MM.1S (cell line): Measurements from ENCODE around the gene ZRANB2.

Experiments
- DNase-seq: peaks from one replicate; pipeline ENCODE4 v3.0.0-alpha.2; 2015
- H2AFZ ChIP-seq: fragments of 300-600 bp; sonication (generic); 2 replicates; pipeline ENCODE4 v1.6.0; 2016; ENCODE audit warnings: antibody characterized with exemption, low read length
- H3F3A ChIP-seq: fragments of 300-600 bp; sonication (generic); 2 replicates; pipeline ENCODE4 v1.6.1; 2016; ENCODE audit warnings: mild to moderate bottlenecking, antibody characterized with exemption, low read length, moderate library complexity, mixed read lengths; ENCODE audit not compliant: insufficient read depth
- H3K27ac ChIP-seq: fragments of 300-600 bp; sonication (generic); 2 replicates; pipeline ENCODE4 v1.5.1; 2016; ENCODE audit warnings: mild to moderate bottlenecking, low read length
- H3K27me3 ChIP-seq: fragments of 300-600 bp; sonication (generic); replicated peaks from 2 replicates; pipeline ENCODE4 v1.6.0; 2016; ENCODE audit warnings: low read length; ENCODE audit not compliant: insufficient read depth
- H3K36me3 ChIP-seq: fragments of 300-600 bp; sonication (generic); replicated peaks from 2 replicates; pipeline ENCODE4 v1.6.1; 2016; ENCODE audit warnings: mild to moderate bottlenecking, low read length, mixed read lengths; ENCODE audit not compliant: insufficient read depth
- H3K4me1 ChIP-seq: fragments of 300-600 bp; sonication (generic); 2 replicates; pipeline ENCODE4 v1.6.1; 2016; ENCODE audit warnings: low read length, mixed read lengths
- H3K4me2 ChIP-seq: fragments of 300-600 bp; sonication (generic); 2 replicates; pipeline ENCODE4 v1.6.0; 2016; ENCODE audit warnings: low read depth, low read length
- H3K4me3 ChIP-seq: fragments of 300-600 bp; sonication (generic); 2 replicates; pipeline ENCODE4 v1.5.1; 2016; ENCODE audit warnings: low read length, mixed read lengths
- H3K79me2 ChIP-seq: fragments of 300-600 bp; sonication (generic); 2 replicates; pipeline ENCODE4 v1.6.1; 2016; ENCODE audit warnings: mixed run types, low read length, mixed read lengths
- H3K9ac ChIP-seq: fragments of 300-600 bp; sonication (generic); 2 replicates; pipeline ENCODE4 v1.6.1; 2016; ENCODE audit warnings: low read length, mixed read lengths
- H3K9me2 ChIP-seq: fragments of 300-600 bp; sonication (generic); replicated peaks from 2 replicates; pipeline ENCODE4 v1.6.1; 2016; ENCODE audit warnings: mild to moderate bottlenecking, low read length, mixed read lengths; ENCODE audit not compliant: insufficient read depth
- H3K9me3 ChIP-seq: fragments of 300-600 bp; sonication (generic); replicated peaks from 2 replicates; pipeline ENCODE4 v1.6.1; 2016; ENCODE audit warnings: mild to moderate bottlenecking, low read length, mixed read lengths; ENCODE audit not compliant: insufficient read depth
- H4K20me1 ChIP-seq: fragments of 300-600 bp; sonication (generic); 2 replicates; pipeline ENCODE4 v1.6.1; 2016; ENCODE audit warnings: mild to moderate bottlenecking, low read length, moderate library complexity, mixed read lengths; ENCODE audit not compliant: insufficient read depth
- CTCF ChIP-seq: fragments of 300-600 bp; sonication (generic); IDR thresholded peaks from 2 replicates; pipeline ENCODE4 v1.5.1; 2016; ENCODE audit warnings: antibody characterized with exemption, low read length, mixed read lengths
- EZH2 ChIP-seq: fragments of 300-600 bp; sonication (generic); optimal IDR thresholded peaks from 2 replicates; pipeline ENCODE3; 2017; ENCODE audit warnings: low read depth, mild to moderate bottlenecking, antibody characterized with exemption, low read length, mixed read lengths
- EZH2phosphoT487 ChIP-seq: fragments of 300-600 bp; sonication (generic); IDR thresholded peaks from 2 replicates; pipeline ENCODE4 v1.6.1; 2018; ENCODE audit warnings: antibody characterized with exemption, low read length

The ZRANB2 gene

GRCh38 chr1:71116729-71117128 lies 35.9 kb upstream of the ZRANB2 start:
- Histone ChIP-seq H3F3A (no peaks in the 10 kb centered on the region), H3K79me2 (no peaks in the 10 kb centered on the region), H3K27me3 (no peaks in the 10 kb centered on the region), H3K9me2 (no peaks in the 10 kb centered on the region), H3K9ac (no peak overlapping the region), H2AFZ (no peak overlapping the region), H3K4me3 (no peak overlapping the region), H3K36me3 (no peaks in the 10 kb centered on the region), H3K4me2 (no peak overlapping the region), H3K9me3 (no peaks in the 10 kb centered on the region), H3K27ac (no peak overlapping the region), H4K20me1 (no peaks in the 10 kb centered on the region), H3K4me1 (no peaks in the 10 kb centered on the region)
- TF ChIP-seq EZH2 = no peak
- TF ChIP-seq EZH2phosphoT487 = no peak
- TF ChIP-seq CTCF = no peak
- no peak for DNase-seq

- H4K20me1 ChIP-seq = no peaks in the 10 kb centered on the region
- no peak overlapping the region for H3K27ac ChIP-seq
- no peak for DNase-seq
- H3K9me2 ChIP-seq = no peaks in the 10 kb centered on the region
- H3K79me2 ChIP-seq = no peaks in the 10 kb centered on the region
- no peak overlapping the region for H3K4me3 ChIP-seq
- no peaks in the 10 kb centered on the region for H3F3A ChIP-seq
- H3K36me3 ChIP-seq = no peaks in the 10 kb centered on the region
- H2AFZ ChIP-seq = no peak overlapping the region
- no peaks in the 10 kb centered on the region for H3K9me3 ChIP-seq
- H3K4me2 ChIP-seq = no peak overlapping the region
- no peak for TF ChIP-seq CTCF
- TF ChIP-seq EZH2phosphoT487 = no peak
- no peak for TF ChIP-seq EZH2
- H3K4me1 ChIP-seq = no peaks in the 10 kb centered on the region
- H3K9ac ChIP-seq = no peak overlapping the region
- H3K27me3 ChIP-seq = no peaks in the 10 kb centered on the region
These were observed 26.0 kb upstream of the ZRANB2 start for GRCh38 chr1:71106658-71107322.

- no peaks in the 10 kb centered on the region for H3F3A ChIP-seq
- H3K9ac ChIP-seq = no peak overlapping the region
- H3K36me3 ChIP-seq = no peaks in the 10 kb centered on the region
- no peaks in the 10 kb centered on the region for H3K27me3 ChIP-seq
- no peak for TF ChIP-seq EZH2
- no peak for TF ChIP-seq EZH2phosphoT487
- no peak for TF ChIP-seq CTCF
- no peak overlapping the region for H2AFZ ChIP-seq
- H3K4me2 ChIP-seq = no peak overlapping the region
- H3K4me1 ChIP-seq = no peaks in the 10 kb centered on the region
- H3K4me3 ChIP-seq = no peak overlapping the region
- no peak overlapping the region for H3K27ac ChIP-seq
- H3K9me2 ChIP-seq = no peaks in the 10 kb centered on the region
- no peaks in the 10 kb centered on the region for H4K20me1 ChIP-seq
- DNase-seq = no peak
- no peaks in the 10 kb centered on the region for H3K79me2 ChIP-seq
- no peaks in the 10 kb centered on the region for H3K9me3 ChIP-seq
These were observed 23.6 kb upstream of the ZRANB2 start for GRCh38 chr1:71104417-71104816.
